IPS DF 6.9 (cell line): ENCODE results near the gene ZMIZ1.

Source experiments
- DNase-seq: peaks from one replicate; pipeline ENCODE4 v3.0.0-alpha.2; 2013; ENCODE audit warnings: low read depth, low spot score
- H3K27ac ChIP-seq: one replicate; pipeline ENCODE4 v1.5.1; 2013; ENCODE audit warnings: low read length, control low read depth
- H3K27me3 ChIP-seq: 2 replicates; pipeline ENCODE4 v1.6.1; 2013; ENCODE audit warnings: mild to moderate bottlenecking, low read length; ENCODE audit not compliant: control insufficient read depth, insufficient read depth
- H3K36me3 ChIP-seq: 2 replicates; pipeline ENCODE4 v1.6.1; 2013; ENCODE audit warnings: low read length; ENCODE audit not compliant: control insufficient read depth, insufficient read depth
- H3K4me1 ChIP-seq: 2 replicates; pipeline ENCODE4 v1.6.1; 2013; ENCODE audit warnings: low read length; ENCODE audit not compliant: control insufficient read depth, insufficient read depth
- H3K4me3 ChIP-seq: 2 replicates; pipeline ENCODE4 v1.5.1; 2013; ENCODE audit warnings: mild to moderate bottlenecking, low read length
- H3K9me3 ChIP-seq: 2 replicates; pipeline ENCODE4 v1.6.1; 2013; ENCODE audit warnings: low read length, inconsistent platforms; ENCODE audit not compliant: control insufficient read depth, insufficient read depth
- WGBS: extraction: QIAGEN DNeasy Blood & Tissue Kit; methylation state at CpG from one replicate; pipeline ENCODE4 v1.1.7; 2013; ENCODE audit warnings: mixed read lengths, missing lambda C conversion rate; ENCODE audit not compliant: insufficient read length, insufficient coverage; 5-methylcytosine and 5-hydroxymethylcytosine counted together

Gene ZMIZ1

DNA sequence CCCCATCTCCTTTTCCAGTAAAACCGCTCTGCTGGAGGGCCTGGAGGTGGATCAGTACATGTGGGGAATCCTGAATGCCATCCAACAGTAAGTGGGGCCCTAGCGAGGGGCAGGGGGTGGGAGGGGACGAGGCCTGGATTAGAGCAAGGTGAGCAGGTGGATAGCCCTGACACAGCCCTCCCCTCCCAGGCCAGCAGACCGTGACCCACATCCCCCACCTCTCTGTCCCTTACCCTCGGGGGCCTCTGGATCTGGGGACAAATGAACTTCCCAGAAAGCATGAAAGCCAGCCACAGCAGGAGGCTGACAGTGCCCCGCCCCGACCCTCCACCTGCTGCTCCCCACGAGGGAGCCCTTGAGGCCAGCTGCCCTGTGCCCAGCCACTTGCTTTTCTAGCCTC, 236.7 kb downstream of the ZMIZ1 start:
- no peaks in the 10 kb centered on the region for H3K9me3 ChIP-seq

GRCh38 chr10:79305988-79306387, 237.2 kb downstream of the ZMIZ1 start:
- Histone ChIP-seq H3K9me3 (no peaks in the 10 kb centered on the region), H3K4me1 (no peaks in the 10 kb centered on the region; the same call in 1 of the 2 replicates), H3K27me3 (no peaks in the 10 kb centered on the region), H3K4me3 (no peak overlapping the region), H3K27ac (no peak overlapping the region), H3K36me3 (peaks cover 40% of the 10 kb centered on the region)
- WGBS: no CpG with 5 or more reads among the region's 15 CpGs
- DNase-seq: no peak

More for the DNA sequence above, 236.7 kb downstream of the ZMIZ1 start:
- Histone ChIP-seq H3K4me1 (no peaks in the 10 kb centered on the region), H3K4me3 (no peak overlapping the region), H3K36me3 (peaks cover 42% of the 10 kb centered on the region), H3K27ac (no peak overlapping the region), H3K27me3 (no peaks in the 10 kb centered on the region)
- no CpG with 5 or more reads among the region's 8 CpGs for WGBS
- no peak for DNase-seq

DNA sequence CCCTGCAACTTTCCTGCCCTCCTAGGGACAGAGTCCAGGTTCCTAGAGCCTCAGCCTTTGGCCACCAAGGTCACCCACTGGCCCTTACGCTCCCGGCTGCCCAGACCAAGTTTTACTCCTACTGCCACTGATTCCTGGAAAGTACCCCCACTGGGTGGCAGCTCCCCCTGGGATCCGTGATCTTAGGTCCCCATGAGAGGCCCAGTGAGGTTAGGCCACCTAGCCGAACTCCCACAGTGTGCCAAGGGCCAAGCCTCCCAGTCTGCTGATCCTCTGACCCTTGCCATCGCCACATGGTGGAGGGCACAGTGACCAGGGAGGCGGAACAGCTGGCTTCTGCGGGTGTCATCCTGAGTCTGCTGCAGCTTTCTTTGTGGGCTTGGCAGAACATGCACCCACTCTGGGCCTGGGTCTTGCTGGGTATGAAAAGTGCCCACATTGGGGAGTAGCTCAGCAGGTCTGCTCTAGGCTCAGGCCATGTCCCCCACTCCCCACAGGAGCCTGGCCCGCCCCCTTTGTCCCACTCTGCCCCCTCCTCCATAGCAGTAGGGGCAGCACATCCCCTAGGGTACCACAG, 238.0 kb downstream of the ZMIZ1 start:
- peaks cover 38% of the 10 kb centered on the region for H3K36me3 ChIP-seq
- H3K4me3 ChIP-seq: no peak overlapping the region
- no peaks in the 10 kb centered on the region for H3K27me3 ChIP-seq
- no peak for DNase-seq
- no CpG with 5 or more reads among the region's 8 CpGs for WGBS
- no peaks in the 10 kb centered on the region; the same call in 1 of the 2 replicates for H3K4me1 ChIP-seq
- no peak overlapping the region for H3K27ac ChIP-seq
- H3K9me3 ChIP-seq: no peaks in the 10 kb centered on the region

DNA sequence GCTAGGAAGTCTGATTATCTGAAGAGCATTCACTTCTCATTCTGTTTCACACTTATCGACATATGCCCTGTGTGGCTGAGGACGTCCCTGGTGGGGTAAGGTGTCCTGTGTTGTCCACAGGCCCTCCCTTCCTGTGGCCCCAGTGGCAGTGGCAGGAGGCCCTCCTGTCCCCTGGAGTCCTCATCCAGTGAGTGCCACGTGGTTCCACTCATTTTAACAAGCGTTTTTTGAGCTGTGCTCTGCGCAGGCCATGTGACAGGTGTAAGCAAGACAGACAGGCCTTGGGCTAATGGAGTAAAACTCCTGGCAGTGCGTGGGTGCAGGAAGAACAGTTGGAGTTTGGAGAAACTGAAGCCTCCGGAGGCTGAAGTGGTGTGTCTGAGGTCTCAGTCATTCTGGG, 239.2 kb downstream of the ZMIZ1 start:
- peaks cover 33% of the 10 kb centered on the region for H3K36me3 ChIP-seq
- no CpG with 5 or more reads among the region's 7 CpGs for WGBS

GRCh38 chr10:79308969-79309665, 240.4 kb downstream of the ZMIZ1 start:
- Histone ChIP-seq H3K36me3 (peaks cover 26% of the 10 kb centered on the region), H3K4me1 (no peaks in the 10 kb centered on the region; the same call in 1 of the 2 replicates), H3K4me3 (no peak overlapping the region), H3K27me3 (no peaks in the 10 kb centered on the region), H3K9me3 (no peaks in the 10 kb centered on the region), H3K27ac (no peak overlapping the region)
- no peak for DNase-seq
- no CpG with 5 or more reads among the region's 14 CpGs for WGBS

More for the DNA sequence above, 239.2 kb downstream of the ZMIZ1 start:
- DNase-seq: no peak
- no peaks in the 10 kb centered on the region for H3K9me3 ChIP-seq
- H3K4me3 ChIP-seq: no peak overlapping the region
- no peak overlapping the region for H3K27ac ChIP-seq
- H3K27me3 ChIP-seq: no peaks in the 10 kb centered on the region
- H3K4me1 ChIP-seq: no peaks in the 10 kb centered on the region; the same call in 1 of the 2 replicates

- H3K4me1 ChIP-seq: no peaks in the 10 kb centered on the region; the same call in 1 of the 2 replicates
- H3K27me3 ChIP-seq: no peaks in the 10 kb centered on the region
- WGBS: no CpG with 5 or more reads among the region's 29 CpGs
- H3K4me3 ChIP-seq: no peak overlapping the region
- H3K27ac ChIP-seq: no peak overlapping the region
- H3K36me3 ChIP-seq: peaks cover 24% of the 10 kb centered on the region
- H3K9me3 ChIP-seq: no peaks in the 10 kb centered on the region
- no peak for DNase-seq
These were observed 241.6 kb downstream of the ZMIZ1 start for GRCh38 chr10:79310200-79310865.

GRCh38 chr10:79310911-79311573, 242.3 kb downstream of the ZMIZ1 start:
- no peak for DNase-seq
- Histone ChIP-seq H3K27ac (no peak overlapping the region), H3K4me1 (no peaks in the 10 kb centered on the region; the same call in 1 of the 2 replicates), H3K27me3 (no peaks in the 10 kb centered on the region), H3K36me3 (peaks cover 22% of the 10 kb centered on the region), H3K4me3 (no peak overlapping the region), H3K9me3 (no peaks in the 10 kb centered on the region)
- WGBS: no CpG with 5 or more reads among the region's 26 CpGs

GRCh38 chr10:79311581-79312407, 243.0 kb downstream of the ZMIZ1 start:
- peaks cover 4% of the 10 kb centered on the region for H3K4me1 ChIP-seq
- DNase-seq: no peak
- no CpG with 5 or more reads among the region's 15 CpGs for WGBS

DNA sequence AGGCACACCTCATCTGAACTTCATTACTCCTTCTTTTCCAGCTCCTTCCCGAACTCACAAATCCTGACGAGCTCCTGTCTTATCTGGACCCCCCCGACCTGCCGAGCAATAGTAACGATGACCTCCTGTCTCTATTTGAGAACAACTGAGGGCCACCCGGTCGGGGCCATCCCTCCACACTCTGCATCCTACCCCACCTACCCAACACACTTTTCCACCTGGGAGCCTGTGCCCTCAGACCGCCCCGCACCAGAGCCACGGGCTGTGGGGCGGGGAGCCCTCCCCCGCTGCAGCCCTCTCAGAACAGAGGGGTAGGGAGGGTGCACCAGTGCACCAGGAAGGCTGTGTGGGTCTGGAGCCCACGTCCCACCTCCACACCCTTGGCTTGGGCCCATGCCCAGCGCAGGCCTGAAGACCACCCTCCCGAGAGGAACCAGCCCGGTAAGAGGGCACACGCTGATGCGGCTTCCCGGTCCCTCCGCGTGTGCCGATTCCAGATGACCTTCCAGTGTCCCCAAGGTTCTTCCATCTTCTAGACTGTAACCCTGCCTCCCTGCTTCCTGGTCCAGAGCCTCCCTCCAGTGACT, 243.9 kb downstream of the ZMIZ1 start:
- no peak overlapping the region for H3K27ac ChIP-seq
- H3K4me3 ChIP-seq: no peak overlapping the region
- H3K9me3 ChIP-seq: no peaks in the 10 kb centered on the region
- H3K36me3 ChIP-seq: peaks cover 13% of the 10 kb centered on the region; the same call in 1 of the 2 replicates
- H3K27me3 ChIP-seq: no peaks in the 10 kb centered on the region
- no peak for DNase-seq
- WGBS: no CpG with 5 or more reads among the region's 22 CpGs
- peaks cover 10% of the 10 kb centered on the region for H3K4me1 ChIP-seq

More at GRCh38 chr10:79311581-79312407, 243.0 kb downstream of the ZMIZ1 start:
- Histone ChIP-seq H3K9me3 (no peaks in the 10 kb centered on the region), H3K27ac (no peak overlapping the region), H3K4me3 (no peak overlapping the region), H3K36me3 (peaks cover 16% of the 10 kb centered on the region; the same call in 1 of the 2 replicates), H3K27me3 (no peaks in the 10 kb centered on the region)
